NCI-H2081 treated with DMSO at 0.1 percent for 48 hours (cell line): ENCODE measurements around the gene MARK2.

ENCODE experiments used
- DNase-seq: peaks from one replicate; lab custom pipeline; 2025; lab: John Stamatoyannopoulos, UW

The MARK2 gene

DNA sequence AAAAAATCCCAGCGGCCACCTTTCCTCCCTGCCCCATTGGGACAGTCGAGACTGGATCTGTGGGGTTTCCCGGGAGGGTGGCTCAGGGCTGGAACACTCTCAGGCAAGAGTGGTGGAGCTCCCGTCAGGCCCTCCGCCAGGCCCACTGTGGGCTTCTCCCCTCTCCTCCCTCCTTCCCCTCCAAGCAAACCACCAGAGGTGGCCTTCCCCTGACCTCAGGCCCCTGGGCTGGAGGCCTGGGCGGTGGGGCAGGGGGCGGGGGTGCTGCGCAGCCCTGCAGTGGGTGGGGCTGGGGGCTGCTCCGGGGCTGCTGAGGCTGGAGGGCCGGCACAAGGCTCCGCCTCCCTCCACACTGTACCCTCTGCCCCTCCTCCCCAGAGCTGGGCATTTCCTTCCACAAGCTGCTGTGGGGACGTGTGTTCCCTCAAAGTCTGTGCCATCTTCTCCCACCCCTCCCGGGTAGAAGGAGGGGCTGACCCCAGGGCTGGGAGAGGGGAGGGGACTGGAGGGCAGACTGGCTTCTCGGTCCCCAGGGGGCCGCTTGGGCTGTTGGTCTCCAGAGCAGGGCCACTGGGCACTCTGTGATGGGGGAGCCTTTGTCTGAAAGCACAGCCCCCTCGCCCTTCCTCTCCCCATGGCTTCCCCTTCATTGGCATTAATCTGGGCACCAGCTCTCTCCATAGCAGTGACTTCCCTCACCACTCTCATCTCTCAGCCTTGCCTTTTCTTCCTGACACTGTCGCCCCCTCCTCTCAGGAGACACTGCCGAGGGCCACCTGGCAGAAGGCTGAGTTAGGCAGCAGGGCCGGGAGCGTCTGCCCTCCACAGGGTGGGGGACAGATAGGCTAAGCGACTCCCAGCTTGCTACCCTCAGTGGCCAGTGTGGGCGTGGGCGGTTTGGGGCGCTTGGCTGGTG is 70.9 kb downstream of the MARK2 start:
- DNase-seq, result no peak

DNA sequence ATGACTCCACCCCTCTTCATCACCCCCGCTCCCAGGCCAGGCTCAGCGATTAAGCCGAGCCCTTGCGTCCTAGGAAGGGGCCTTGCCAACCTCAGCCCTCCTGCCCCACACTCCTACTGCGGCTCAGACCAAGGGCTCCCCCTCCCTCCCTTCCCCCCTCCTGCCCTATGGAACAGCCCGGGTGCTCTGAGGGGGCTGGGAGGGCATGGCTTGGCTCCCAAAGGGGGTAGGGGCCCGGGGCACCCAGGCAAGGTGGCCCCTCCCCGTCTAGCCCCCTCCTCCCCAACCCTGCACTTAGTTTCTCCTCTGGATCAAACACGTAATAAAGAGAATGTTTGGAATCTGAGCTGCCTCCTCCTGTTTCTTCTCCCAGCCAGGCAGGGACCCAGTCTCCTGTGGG is 71.8 kb downstream of the MARK2 start:
- DNase-seq, result no peak

DNA sequence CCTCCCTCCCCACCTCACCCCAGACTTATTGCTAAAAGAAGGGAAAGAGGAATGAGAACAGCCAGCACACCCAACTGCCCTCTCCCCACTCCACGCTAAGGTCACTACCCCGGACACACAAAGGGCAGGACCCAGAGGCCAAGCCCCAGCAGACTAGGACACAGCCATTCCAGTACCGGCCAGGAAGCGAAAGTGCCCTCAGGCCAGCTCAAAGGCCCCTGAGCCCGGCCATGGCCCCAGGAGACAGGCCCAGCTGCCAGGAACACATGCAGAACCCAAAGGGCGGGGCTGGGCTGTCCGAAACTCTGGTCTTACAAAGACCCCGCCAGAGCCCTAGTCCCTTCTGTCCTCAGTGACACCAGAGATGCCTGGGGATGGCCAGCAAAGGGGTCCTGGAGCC is 72.5 kb downstream of the MARK2 start:
- no peak for DNase-seq

DNA sequence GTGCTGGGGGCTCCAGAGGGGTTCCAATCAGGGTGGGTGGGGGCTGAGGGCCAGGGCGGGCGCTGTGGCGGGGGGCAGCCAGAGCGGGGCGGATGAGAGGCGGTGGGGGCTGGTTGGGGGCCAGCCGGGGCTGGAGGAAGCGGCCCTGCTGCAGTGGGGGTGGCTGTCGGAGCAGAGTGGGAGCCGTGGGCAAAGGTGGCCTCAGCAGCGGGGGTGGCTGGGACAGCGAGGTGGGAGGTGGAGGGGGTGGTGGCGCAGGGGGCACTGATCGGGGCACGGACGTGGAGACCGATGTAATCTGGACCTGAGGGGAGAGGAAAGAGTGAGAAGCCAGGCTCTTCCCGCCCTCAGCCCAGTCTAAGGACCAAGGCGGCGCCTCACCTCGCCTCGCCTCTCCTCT is 73.0 kb downstream of the MARK2 start:
- no peak for DNase-seq

- no peak for DNase-seq
Observed at GRCh38 chr11:63912678-63913077, 73.8 kb downstream of the MARK2 start.

GRCh38 chr11:63913866-63914830 is 75.2 kb downstream of the MARK2 start:
- no peak for DNase-seq

DNA sequence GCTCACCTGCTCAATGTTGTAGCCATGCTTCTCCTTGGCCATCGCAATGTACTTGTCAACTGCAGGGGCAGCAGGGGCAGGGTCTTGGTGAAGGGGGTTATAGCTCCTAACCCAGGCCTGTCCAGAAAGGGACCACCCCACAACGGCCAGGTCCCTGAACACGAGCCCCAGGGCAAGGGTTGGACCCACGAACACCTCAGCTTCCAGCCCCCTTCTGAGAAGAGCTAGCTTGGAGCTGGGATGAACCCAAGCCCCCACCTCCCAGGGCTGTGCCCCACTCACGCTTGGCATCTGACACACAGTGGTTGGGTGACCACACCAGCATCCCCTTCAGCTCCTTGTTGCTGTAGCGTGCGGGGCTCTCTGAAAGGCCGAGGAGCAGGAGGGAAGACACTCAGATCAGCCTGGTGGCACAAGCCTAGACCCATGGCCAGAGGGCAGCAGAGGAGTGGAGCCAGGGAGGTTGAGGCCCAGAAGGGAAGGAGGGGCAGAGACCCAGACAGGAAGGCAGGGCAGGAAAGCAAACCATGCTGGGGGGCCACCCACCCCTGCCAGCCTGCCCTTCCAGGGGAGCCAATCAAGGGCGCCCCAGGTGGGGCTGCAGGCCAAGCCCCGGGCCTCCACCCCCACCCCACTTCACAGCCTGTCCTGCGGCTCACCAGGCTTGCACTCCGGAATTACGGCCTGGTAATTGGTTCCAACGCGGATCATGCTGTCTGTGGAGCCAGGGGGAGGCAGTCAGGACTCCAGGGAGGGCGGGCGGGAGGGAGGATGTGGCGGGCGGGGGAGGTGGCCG is 76.2 kb downstream of the MARK2 start:
- no peak for DNase-seq

DNA sequence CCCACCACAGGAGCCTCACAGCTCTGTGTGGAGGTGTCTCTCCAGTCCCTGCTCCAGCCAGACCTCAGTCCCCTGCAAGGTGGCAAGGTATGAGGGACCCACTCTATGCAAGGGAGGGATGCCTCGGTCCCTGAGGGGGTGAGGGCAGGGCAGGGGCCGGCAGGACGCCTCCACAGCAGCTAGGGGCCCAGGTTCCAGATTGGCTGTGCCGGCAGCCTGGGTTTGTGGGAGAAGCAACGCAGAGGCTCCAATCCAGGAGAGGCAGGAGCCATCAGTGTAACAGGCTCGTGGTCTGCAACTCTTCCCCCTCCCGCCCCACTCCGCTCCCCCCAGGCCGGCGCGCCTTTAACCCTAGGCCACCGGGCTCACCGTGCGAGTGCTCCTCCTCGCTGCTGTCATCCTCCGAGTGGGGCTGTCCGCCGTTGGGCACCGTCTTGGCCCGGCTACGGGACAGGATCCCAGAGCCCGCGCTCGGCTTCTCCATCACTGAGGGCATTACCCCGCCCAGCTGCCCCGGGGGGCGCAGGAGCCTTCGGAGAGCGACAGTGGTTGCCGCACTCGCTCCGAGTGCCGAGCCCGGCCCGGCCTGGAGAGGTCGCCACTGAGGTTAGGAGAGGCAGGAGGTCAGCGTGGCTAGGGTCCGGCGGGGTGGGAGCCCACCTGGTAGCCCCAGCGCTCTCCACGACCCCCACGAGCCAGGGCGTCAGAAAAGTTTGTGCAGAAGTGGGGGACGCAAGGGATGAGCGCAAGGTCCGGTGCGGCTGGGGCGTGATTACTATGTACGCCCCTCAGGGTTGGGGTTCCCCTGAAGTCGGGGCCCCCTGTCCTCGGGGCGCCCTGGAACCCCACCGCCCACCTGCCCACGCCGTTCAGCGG is 77.3 kb downstream of the MARK2 start:
- DNase-seq, result no peak

GRCh38 chr11:63916837-63917691 is 78.2 kb downstream of the MARK2 start, which contains the start of gene RCOR2:
Gene RCOR2 (minus strand): TSS chr11:63917164. CDS start chr11:63916456, 708 bp downstream.
- DNase-seq, result no peak

- DNase-seq, result no peak
Observed at GRCh38 chr11:63917692-63918506, 79.0 kb downstream of the MARK2 start.

GRCh38 chr11:63918507-63919191 is 79.7 kb downstream of the MARK2 start:
- DNase-seq, result no peak

DNA sequence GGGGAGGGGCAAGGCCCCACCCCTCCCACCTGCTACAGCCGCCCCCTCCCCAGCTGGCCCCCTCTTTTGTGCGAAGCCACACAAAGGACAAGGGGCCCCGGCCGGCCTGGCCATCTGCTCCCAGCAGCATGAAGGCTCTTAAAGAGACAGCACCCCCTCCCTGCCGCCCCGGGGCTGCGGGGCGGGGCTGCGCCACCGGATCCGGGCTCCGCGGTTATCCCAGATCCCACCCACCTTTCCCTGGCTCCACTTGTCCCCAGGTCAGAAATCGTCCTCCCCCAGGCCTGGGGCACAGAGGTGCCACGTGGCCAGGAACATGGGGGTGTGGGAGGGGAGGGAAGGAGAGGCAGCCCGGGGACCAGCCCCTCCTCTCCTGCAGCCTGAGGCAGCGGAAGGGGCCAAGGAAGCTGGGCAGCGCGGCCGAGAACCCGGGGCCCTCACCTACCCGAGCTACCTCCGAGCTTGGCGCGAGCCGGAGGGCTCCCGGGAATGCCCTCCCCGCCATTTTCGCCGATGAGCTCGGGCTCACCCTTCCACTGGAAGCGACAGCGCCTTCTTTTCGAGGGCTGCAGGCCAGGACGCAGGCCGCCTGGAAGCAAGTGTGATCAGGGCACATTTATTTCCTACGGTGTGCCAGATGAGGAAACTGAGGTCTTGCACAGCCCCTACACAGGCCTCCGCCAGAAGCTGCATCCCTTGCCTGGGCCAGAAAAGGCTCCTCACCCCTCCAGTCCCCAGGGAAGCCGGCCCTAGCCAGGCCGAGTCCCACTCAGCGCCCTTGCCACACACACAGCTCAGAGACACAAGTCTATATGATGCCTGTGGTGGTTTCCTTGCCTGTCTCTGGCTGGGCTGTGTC is 80.6 kb downstream of the MARK2 start:
- no peak for DNase-seq

- DNase-seq, result no peak
Observed at GRCh38 chr11:63920126-63920938, 81.4 kb downstream of the MARK2 start.

DNA sequence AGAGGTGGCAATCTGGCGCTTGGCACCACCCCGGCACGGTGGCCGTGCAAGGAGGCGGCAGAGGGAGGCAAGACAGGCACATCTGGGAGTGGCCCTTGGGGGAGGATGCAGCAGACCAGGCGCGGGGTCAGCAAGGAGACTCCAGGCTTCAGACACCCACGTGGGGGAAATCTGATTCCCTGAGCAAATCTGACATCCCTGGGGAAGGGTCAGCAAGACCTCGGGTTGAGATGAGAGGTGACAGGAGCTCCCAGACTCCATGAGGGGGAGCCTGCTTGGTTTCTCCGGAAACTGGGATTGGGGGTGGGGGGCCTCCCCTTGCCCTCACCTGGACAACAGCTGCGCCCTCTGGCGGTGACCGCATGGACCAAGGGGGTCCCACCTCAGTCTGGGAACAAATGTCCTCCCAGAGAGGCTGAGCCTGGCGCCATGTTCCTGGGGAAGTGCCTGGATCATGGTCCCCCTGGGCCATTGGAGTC is 82.1 kb downstream of the MARK2 start:
- DNase-seq, result no peak

- DNase-seq, result no peak
Observed at GRCh38 chr11:63922673-63923192, 83.8 kb downstream of the MARK2 start.

- no peak for DNase-seq
Observed at GRCh38 chr11:63923319-63923718, 84.4 kb downstream of the MARK2 start.
